Stimulated activated CD4-positive, alpha-beta T cell treated with anti-CD3 and anti-CD28 coated beads, TNF-alpha, amount 100 ng/mL, for 4 hours (primary cell): ENCODE measurements around the gene NR4A2.
"Not testable (repeated sequence)": the region's sequence is repeated elsewhere in the genome, so short reads cannot be mapped to it uniquely, and the experiment has no call there.

Source experiments
- DNase-seq, 3 experiments: peaks; one replicate each; pipeline ENCODE4 v3.0.0-alpha.2; 2020; ENCODE audit warnings: low read depth in 3 of 3

NR4A2 gene

GRCh38 chr2:156321243-156321904 is 11.1 kb downstream of the NR4A2 start:
- no peak for DNase-seq

GRCh38 chr2:156320486-156321098 is 11.9 kb downstream of the NR4A2 start:
- no peak for DNase-seq

DNA sequence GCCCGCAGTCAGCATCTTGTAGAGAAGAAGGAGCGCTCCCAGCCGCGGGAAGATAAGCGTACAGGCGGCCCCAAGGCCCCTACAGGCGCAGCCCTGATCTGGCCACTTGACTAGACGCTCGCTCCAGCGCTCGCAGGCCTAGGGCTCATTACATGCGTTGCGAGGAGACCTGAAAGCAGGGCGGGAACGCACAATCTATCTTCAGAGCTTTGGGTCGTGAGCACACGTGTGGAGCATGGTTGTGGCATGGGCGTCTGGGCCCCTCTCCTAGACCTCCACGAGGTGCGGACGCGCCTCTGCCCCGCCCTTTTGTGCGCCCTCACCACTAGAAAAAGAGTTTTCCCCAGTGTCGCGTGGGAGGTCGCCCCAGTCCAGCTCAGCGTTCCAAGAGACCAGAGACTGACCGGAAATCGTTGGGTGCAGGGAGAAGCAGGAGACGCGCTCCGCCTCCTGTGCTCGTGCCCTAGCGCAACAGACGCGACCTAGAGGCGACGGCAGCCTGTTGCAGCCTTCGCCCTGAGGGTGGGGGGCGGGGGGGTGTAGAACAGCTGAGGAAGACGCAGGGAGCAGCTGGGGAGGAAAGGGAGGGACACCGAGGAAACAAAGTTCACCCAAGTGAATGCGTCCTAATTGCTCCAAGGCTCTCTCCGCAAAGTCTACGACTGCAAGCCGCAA is 12.6 kb downstream of the NR4A2 start:
- DNase-seq = no peak

GRCh38 chr2:156317631-156318030 is 14.9 kb downstream of the NR4A2 start:
- no peak for DNase-seq

GRCh38 chr2:156311976-156312375 is 20.5 kb downstream of the NR4A2 start:
- DNase-seq = no peak

GRCh38 chr2:156310773-156311172 is 21.7 kb downstream of the NR4A2 start:
- DNase-seq = no peak

GRCh38 chr2:156309917-156310316 is 22.6 kb downstream of the NR4A2 start:
- no peak for DNase-seq

DNA sequence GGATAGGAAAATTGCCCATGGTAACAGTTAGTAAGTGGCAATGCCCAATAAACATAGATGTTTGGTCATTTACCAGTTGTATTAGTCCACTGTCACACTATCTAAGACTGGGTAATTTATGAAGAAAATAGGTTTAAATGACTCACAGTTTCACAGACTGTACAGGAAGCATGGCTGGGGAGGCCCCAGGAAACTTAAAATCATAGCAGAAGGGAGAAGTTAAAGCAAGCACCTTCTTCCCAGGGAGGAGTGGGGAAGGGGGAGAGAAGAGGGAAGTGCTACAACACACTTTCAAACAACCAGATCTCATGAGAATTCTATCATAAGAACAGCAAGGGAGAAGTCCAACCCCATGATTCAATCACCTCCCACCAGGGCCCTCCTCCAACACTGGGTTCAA is 23.4 kb downstream of the NR4A2 start:
- DNase-seq = no peak

DNA sequence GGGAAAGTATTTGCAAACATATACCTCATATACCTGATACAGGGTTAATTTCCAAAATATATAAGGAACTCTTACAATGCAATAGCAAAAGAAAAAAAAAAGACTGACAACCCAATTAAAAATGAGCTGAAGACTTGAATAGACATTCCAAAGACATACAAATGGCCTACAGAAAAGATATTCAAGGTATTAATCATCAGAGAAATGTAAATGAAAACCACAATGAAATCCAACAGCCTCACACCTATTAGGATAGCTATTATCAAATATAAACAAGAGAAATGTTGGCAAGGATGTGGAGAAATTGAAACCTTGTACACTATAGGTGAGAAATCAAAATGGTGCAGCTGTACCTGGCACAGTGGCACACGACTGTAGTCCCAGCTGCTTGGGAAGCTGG is 25.7 kb downstream of the NR4A2 start:
- no peak for DNase-seq

- no peak for DNase-seq
Observed at GRCh38 chr2:156305121-156305520, 27.4 kb downstream of the NR4A2 start.

GRCh38 chr2:156300337-156300736 is 32.2 kb downstream of the NR4A2 start:
- no peak for DNase-seq

GRCh38 chr2:156294945-156295580 is 37.5 kb downstream of the NR4A2 start:
- DNase-seq = no peak

DNA sequence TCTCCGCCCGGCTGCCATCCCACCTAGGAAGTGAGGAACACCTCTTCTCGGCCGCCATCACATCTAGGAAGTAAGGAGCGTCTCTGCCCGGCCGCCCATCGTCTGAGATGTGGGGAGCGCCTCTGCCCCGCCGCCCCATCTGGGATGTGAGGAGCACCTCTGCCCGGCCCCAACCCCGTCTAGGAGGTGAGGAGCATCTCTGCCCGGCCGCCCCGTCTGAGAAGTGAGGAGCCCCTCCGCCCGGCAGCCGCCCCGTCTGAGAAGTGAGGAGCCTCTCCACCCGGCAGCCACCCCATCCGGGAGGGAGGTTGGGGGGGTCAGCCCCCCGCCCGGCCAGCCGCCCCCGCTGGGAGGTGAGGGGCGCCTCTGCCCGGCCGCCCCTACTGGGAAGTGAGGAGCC is 39.1 kb downstream of the NR4A2 start:
- not testable (repeated sequence) for DNase-seq

- DNase-seq = no peak
Observed at GRCh38 chr2:156279446-156280150, 52.9 kb downstream of the NR4A2 start.
